KOPT-K1 (cell line): ENCODE measurements around the gene TSPAN4.

Experiments
- H3K27ac ChIP-seq: fragments of 200-600 bp; sonication (generic); 2 replicates; pipeline ENCODE4 v1.5.1; 2016; ENCODE audit warnings: antibody characterized with exemption, mild to moderate bottlenecking, low read depth, low read length; ENCODE audit not compliant: poor library complexity, severe bottlenecking
- H3K36me3 ChIP-seq: fragments of 200-600 bp; sonication (generic); 2 replicates; pipeline ENCODE4 v1.5.1; 2017; ENCODE audit warnings: antibody characterized with exemption, mild to moderate bottlenecking, low read length, moderate library complexity; ENCODE audit not compliant: insufficient read depth
- H3K9me3 ChIP-seq: fragments of 200-600 bp; sonication (generic); 2 replicates; pipeline ENCODE4 v1.5.1; 2017; ENCODE audit warnings: antibody characterized with exemption, low read length, mild to moderate bottlenecking; ENCODE audit not compliant: insufficient read depth, poor library complexity, severe bottlenecking

The TSPAN4 gene

GRCh38 chr11:826227-826621 lies 16.4 kb upstream of the TSPAN4 start:
- no peak overlapping the region for H3K27ac ChIP-seq
- no peaks in the 10 kb centered on the region for H3K9me3 ChIP-seq
- H3K36me3 ChIP-seq, result peaks cover 20% of the 10 kb centered on the region; the same call in 1 of the 2 replicates

- Histone ChIP-seq H3K36me3 (peaks cover 20% of the 10 kb centered on the region; the same call in 1 of the 2 replicates), H3K27ac (no peak overlapping the region), H3K9me3 (no peaks in the 10 kb centered on the region)
Observed at GRCh38 chr11:826836-827145, 15.9 kb upstream of the TSPAN4 start.

GRCh38 chr11:827146-827896 lies 15.3 kb upstream of the TSPAN4 start:
- Histone ChIP-seq H3K36me3 (peaks cover 20% of the 10 kb centered on the region; the same call in 1 of the 2 replicates), H3K9me3 (no peaks in the 10 kb centered on the region), H3K27ac (no peak overlapping the region)

GRCh38 chr11:827897-828192 lies 14.8 kb upstream of the TSPAN4 start, which contains the start of gene CRACR2B:
CRACR2B (plus strand) TSS chr11:827919; CDS start chr11:828608, 689 bp downstream.
- Histone ChIP-seq H3K27ac (no peak within 1 kb of the TSS), H3K36me3 (peaks cover 20% of the 10 kb centered on the region; the same call in 1 of the 2 replicates), H3K9me3 (no peaks in the 10 kb centered on the region)

GRCh38 chr11:828506-829175 lies 14.0 kb upstream of the TSPAN4 start:
- H3K36me3 ChIP-seq, result peaks cover 20% of the 10 kb centered on the region; the same call in 1 of the 2 replicates
- no peak overlapping the region for H3K27ac ChIP-seq
- H3K9me3 ChIP-seq, result no peaks in the 10 kb centered on the region

- no peak overlapping the region for H3K27ac ChIP-seq
- H3K36me3 ChIP-seq, result peaks cover 15% of the 10 kb centered on the region; the same call in 1 of the 2 replicates
- no peaks in the 10 kb centered on the region for H3K9me3 ChIP-seq
Observed at GRCh38 chr11:829176-829846, 13.3 kb upstream of the TSPAN4 start.

GRCh38 chr11:829847-830294 lies 12.8 kb upstream of the TSPAN4 start:
- H3K27ac ChIP-seq, result no peak overlapping the region
- H3K36me3 ChIP-seq, result peaks cover 10% of the 10 kb centered on the region; the same call in 1 of the 2 replicates
- H3K9me3 ChIP-seq, result no peaks in the 10 kb centered on the region

GRCh38 chr11:830295-831117 lies 12.1 kb upstream of the TSPAN4 start:
- Histone ChIP-seq H3K36me3 (peaks cover 3% of the 10 kb centered on the region; the same call in 1 of the 2 replicates), H3K9me3 (no peaks in the 10 kb centered on the region), H3K27ac (no peak overlapping the region)

GRCh38 chr11:831118-831864 lies 11.4 kb upstream of the TSPAN4 start:
- Histone ChIP-seq H3K9me3 (no peaks in the 10 kb centered on the region), H3K27ac (no peak overlapping the region), H3K36me3 (0 out of 2 replicates have a peak, but pooled peaks cover under 1% of the 10 kb centered on the region)

GRCh38 chr11:831961-832528 lies 10.6 kb upstream of the TSPAN4 start:
- Histone ChIP-seq H3K36me3 (peaks cover 7% of the 10 kb centered on the region; the same call in 1 of the 2 replicates), H3K27ac (no peak overlapping the region), H3K9me3 (no peaks in the 10 kb centered on the region)

GRCh38 chr11:832529-833113 lies 10.0 kb upstream of the TSPAN4 start, which contains the start of gene CD151:
CD151 (plus strand) TSS chr11:832952; CDS start chr11:836070, 3,118 bp downstream.
- Histone ChIP-seq H3K36me3 (peaks cover 13% of the 10 kb centered on the region; the same call in 1 of the 2 replicates), H3K27ac (no peak within 1 kb of the TSS), H3K9me3 (no peaks in the 10 kb centered on the region)

- Histone ChIP-seq H3K9me3 (no peaks in the 10 kb centered on the region), H3K36me3 (peaks cover 19% of the 10 kb centered on the region; the same call in 1 of the 2 replicates), H3K27ac (no peak overlapping the region)
Observed at GRCh38 chr11:833114-833791, 9.4 kb upstream of the TSPAN4 start.

GRCh38 chr11:833849-834311 lies 8.8 kb upstream of the TSPAN4 start:
- H3K27ac ChIP-seq, result no peak overlapping the region
- H3K36me3 ChIP-seq, result peaks cover 25% of the 10 kb centered on the region
- H3K9me3 ChIP-seq, result no peaks in the 10 kb centered on the region
